ENCODE data around the gene ARHGAP26. TPM values are rescaled to one million over a fixed set of nuclear protein-coding genes. Genes with fewer than 3 reads are reported as not detected.

Gene ARHGAP26
- total and polyA plus RNA-seq, 2 of the 4 experiments (the other 2 are of a cell fraction) = 0.54 to 0.56 TPM

GRCh38 chr5:142892021-142892420 is 121.8 kb downstream of the ARHGAP26 start:
- Histone ChIP-seq H2AFZ (replicated peaks; ENCODE audit: low read length, poor library complexity) (no peak overlapping the region), H3K9me3 (ENCODE audit: control insufficient read depth, insufficient read depth, low read length) (no peaks in the 10 kb centered on the region), H3K18ac (ENCODE audit: low read depth, low read length) (no peak overlapping the region), H3K9ac (ENCODE audit: low read depth, low read length) (no peak overlapping the region), H2BK120ac (ENCODE audit: low read depth, low read length) (no peak overlapping the region), H2AK5ac (ENCODE audit: low read depth, low read length) (no peak overlapping the region), H3K23ac (ENCODE audit: low read depth, low read length) (no peak overlapping the region), H2BK15ac (ENCODE audit: low read depth, low read length) (no peak overlapping the region), H2AK9ac (replicated peaks; ENCODE audit: low read depth, low read length, poor library complexity) (no peak overlapping the region), H3K36me3 (ENCODE audit: control insufficient read depth, insufficient read depth, low read length) (no peaks in the 10 kb centered on the region), H4K5ac (ENCODE audit: low read depth, low read length) (no peak overlapping the region), H4K20me1 (ENCODE audit: insufficient read depth, low read length) (no peaks in the 10 kb centered on the region), H3K27me3 (ENCODE audit: control insufficient read depth, insufficient read depth, low read length) (no peaks in the 10 kb centered on the region), H3K79me1 (ENCODE audit: low read depth in 1 of 2, low read length in 2 of 2) (no peaks in the 10 kb centered on the region), H2BK20ac (ENCODE audit: low read depth, low read length) (no peak overlapping the region), H3K56ac (ENCODE audit: extremely low read depth, insufficient read depth, low read length) (no peak overlapping the region), H4K91ac (ENCODE audit: insufficient read depth, low read depth, low read length) (no peak overlapping the region), H2BK5ac (ENCODE audit: low read depth, low read length, poor library complexity, severe bottlenecking) (no peak overlapping the region), H3K14ac (replicated peaks; ENCODE audit: low read depth, low read length) (no peak overlapping the region), H3K4me2 (ENCODE audit: low read depth, low read length) (no peak overlapping the region), H3K9me1 (ENCODE audit: insufficient read depth, low read length) (0 out of 2 replicates have a peak, but pooled peaks cover 2% of the 10 kb centered on the region), H4K8ac (ENCODE audit: low read depth in 2 of 2, low read length in 2 of 2) (no peak overlapping the region), H3K27ac (ENCODE audit: insufficient read depth, low read length) (no peak overlapping the region), H3K4me3 (ENCODE audit: insufficient read depth, low read depth, low read length) (no peak overlapping the region), H3K4me1 (ENCODE audit: control insufficient read depth, insufficient read depth, low read length) (peaks cover 4% of the 10 kb centered on the region), H3K4ac (ENCODE audit: low read depth, low read length) (no peak overlapping the region)
- DNase-seq = no peak
- TF ChIP-seq ELK1 (IDR thresholded peaks at IDR 0.05; ENCODE audit: borderline replicate concordance, low read depth, low read length) = no peak
- TF ChIP-seq MAZ (IDR thresholded peaks at IDR 0.05; ENCODE audit: borderline replicate concordance, low read depth, low read length) = no peak
- TF ChIP-seq RAD21 (IDR thresholded peaks at IDR 0.05; ENCODE audit: low read length) = no peak
- TF ChIP-seq RCOR1 (IDR thresholded peaks at IDR 0.05; ENCODE audit: insufficient replicate concordance, low read length) = no peak
- TF ChIP-seq USF2 (IDR thresholded peaks at IDR 0.05; ENCODE audit: low read depth, low read length) = no peak
- TF ChIP-seq CHD1 (IDR thresholded peaks at IDR 0.05; ENCODE audit: low read depth, low read length) = no peak
- TF ChIP-seq POLR2A (IDR thresholded peaks at IDR 0.05; ENCODE audit: low read depth, low read length) = no peak
- TF ChIP-seq MAFK (IDR thresholded peaks at IDR 0.05; ENCODE audit: low read depth, low read length) = no peak
- TF ChIP-seq BHLHE40 (IDR thresholded peaks at IDR 0.05; ENCODE audit: low read depth, low read length) = no peak
- no peak for TF ChIP-seq SMC3 (IDR thresholded peaks at IDR 0.05; ENCODE audit: low read depth, low read length)
- no peak for TF ChIP-seq CTCF (conservative IDR thresholded peaks at IDR 0.05; ENCODE audit: low read depth, low read length)
- TF ChIP-seq RFX5 (IDR thresholded peaks at IDR 0.05; ENCODE audit: low read depth, low read length) = no peak
- no peak for TF ChIP-seq FOS (IDR thresholded peaks at IDR 0.05; ENCODE audit: low read depth, low read length)
- no peak for TF ChIP-seq NFE2L2 (IDR thresholded peaks at IDR 0.05; ENCODE audit: low read depth, low read length)
- ATAC-seq (ENCODE audit: low read depth) = no peak
- BruUV-seq (replicated peaks) = no TSS peak
- POLR2A ChIA-PET (ENCODE audit: unreplicated experiment) = no interaction called here
- in situ Hi-C loops (cut with MboI; ENCODE audit: low sequenced_read_pairs) = no loop called here
- CTCF ChIA-PET = interaction anchor here (2.6 kb wide), 1 partner anchor 179 kb away, joined by 7 read pairs; no protein-coding TSS in a partner anchor
- intact Hi-C loops (cut with micrococcal nuclease) = no loop called here
- WGBS, 2 experiments (ENCODE audit: extremely low coverage in 2 of 2, insufficient read length in 1 of 2) = no CpG with 5 or more reads among the region's 3 CpGs
- dilution Hi-C loops (cut with HindIII; ENCODE audit: low sequenced_read_pairs, unreplicated experiment) = loop anchor here (25.0 kb wide), 1 partner anchor 180 kb away; no protein-coding TSS in a partner anchor
